Measurements from ENCODE around the gene DPH7.
"Not testable (repeated sequence)": the region's sequence is repeated elsewhere in the genome, so short reads cannot be mapped to it uniquely, and the experiment has no call there.

DPH7 gene

GRCh38 chr9:137516144-137516917, 62.4 kb downstream of the DPH7 start:
- no peak for FAIRE-seq

GRCh38 chr9:137515338-137515724, 63.4 kb downstream of the DPH7 start:
- no peak for FAIRE-seq

- no peak for FAIRE-seq
These were observed 63.9 kb downstream of the DPH7 start for GRCh38 chr9:137514691-137515337.

- not testable (repeated sequence) for FAIRE-seq
These were observed 64.7 kb downstream of the DPH7 start for GRCh38 chr9:137513801-137514570.

- not testable (repeated sequence) for FAIRE-seq
These were observed 65.6 kb downstream of the DPH7 start for GRCh38 chr9:137513136-137513535.

- no peak for FAIRE-seq
These were observed 66.8 kb downstream of the DPH7 start for GRCh38 chr9:137511758-137512463.

- not testable (repeated sequence) for FAIRE-seq
These were observed 67.6 kb downstream of the DPH7 start for GRCh38 chr9:137511126-137511525.

- no peak for FAIRE-seq
These were observed 69.5 kb downstream of the DPH7 start for GRCh38 chr9:137509198-137509597.

- FAIRE-seq, result no peak
These were observed 72.0 kb downstream of the DPH7 start for GRCh38 chr9:137506702-137507171.

- FAIRE-seq, result no peak
These were observed 72.5 kb downstream of the DPH7 start for GRCh38 chr9:137506274-137506673.

GRCh38 chr9:137505421-137506140, 73.1 kb downstream of the DPH7 start:
- no peak for FAIRE-seq

All from endometrium (tissue), 2 donors.